Stimulated activated CD4-positive, alpha-beta T cell treated with anti-CD3 and anti-CD28 coated beads, TNF-alpha, amount 100 ng/mL, for 48 hours (primary cell): ENCODE data around the gene OR56B1.

Experiments used
- DNase-seq, 3 donors: peaks; one replicate each; pipeline ENCODE4 v3.0.0-alpha.2; 2020; ENCODE audit warnings: low read depth in 3 of 3

Gene OR56B1

GRCh38 chr11:5727691-5728090 is 8.6 kb upstream of the OR56B1 start:
- DNase-seq = no peak

DNA sequence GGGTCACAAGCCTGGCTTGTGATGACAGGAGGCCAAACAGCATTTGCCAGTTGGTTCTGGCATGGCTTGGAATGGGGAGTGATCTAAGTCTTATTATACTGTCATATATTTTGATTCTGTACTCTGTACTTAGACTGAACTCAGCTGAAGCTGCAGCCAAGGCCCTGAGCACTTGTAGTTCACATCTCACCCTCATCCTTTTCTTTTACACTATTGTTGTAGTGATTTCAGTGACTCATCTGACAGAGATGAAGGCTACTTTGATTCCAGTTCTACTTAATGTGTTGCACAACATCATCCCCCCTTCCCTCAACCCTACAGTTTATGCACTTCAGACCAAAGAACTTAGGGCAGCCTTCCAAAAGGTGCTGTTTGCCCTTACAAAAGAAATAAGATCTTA is 843 bp downstream of the OR56B1 start:
- DNase-seq = no peak

DNA sequence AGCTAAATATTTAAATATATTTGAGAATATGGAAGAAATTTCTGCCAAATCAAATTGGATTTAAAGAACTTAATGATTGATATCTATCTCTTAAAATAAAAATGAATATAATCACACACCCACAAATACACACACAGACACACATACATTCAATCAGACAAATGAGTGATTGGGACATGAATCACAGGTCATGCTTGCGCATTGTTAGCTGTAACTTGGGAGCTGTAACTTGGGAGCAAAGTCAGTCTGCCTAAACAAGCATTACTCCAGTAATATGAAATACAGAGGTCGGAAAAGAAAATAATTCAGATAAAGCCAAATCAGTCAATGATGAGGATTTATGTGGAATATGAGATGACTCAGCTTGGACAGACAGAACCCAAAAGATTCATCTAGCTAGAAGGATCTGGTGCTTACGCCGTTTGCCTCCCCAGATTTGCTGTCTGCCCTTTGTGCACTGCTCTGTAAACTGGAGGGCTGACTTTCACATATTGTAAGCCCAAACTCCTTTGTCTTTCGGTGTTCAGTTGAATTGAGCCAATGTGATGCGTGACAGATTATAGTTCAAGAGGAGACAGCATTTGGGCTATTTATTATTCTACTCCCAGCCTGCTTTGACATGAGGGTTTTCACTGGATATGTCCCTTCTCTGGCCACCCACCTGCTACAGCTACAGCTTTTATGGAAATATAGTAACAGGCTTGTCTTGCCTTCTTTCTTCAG is 1.6 kb downstream of the OR56B1 start:
- DNase-seq = no peak

DNA sequence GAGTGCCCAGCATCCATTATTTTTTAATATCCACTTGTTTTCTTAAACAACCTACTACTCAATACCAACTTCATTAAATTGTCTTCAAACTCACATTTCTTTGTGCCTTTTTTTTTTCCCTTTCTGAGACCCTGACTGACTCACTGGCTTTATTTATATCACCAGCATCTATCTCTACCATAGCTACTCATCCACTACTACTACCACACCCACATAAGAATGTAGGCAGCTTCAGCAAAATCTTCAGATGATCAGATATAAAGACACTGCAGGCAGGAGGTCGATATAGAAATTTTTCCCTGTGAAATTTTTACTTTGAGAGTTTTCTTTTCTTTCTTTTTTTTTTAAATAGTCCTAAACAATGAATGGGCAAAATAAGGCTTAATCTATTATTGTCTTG is 2.2 kb downstream of the OR56B1 start:
- no peak for DNase-seq

- DNase-seq = no peak
These were observed 10.4 kb downstream of the OR56B1 start for GRCh38 chr11:5746614-5747013.

DNA sequence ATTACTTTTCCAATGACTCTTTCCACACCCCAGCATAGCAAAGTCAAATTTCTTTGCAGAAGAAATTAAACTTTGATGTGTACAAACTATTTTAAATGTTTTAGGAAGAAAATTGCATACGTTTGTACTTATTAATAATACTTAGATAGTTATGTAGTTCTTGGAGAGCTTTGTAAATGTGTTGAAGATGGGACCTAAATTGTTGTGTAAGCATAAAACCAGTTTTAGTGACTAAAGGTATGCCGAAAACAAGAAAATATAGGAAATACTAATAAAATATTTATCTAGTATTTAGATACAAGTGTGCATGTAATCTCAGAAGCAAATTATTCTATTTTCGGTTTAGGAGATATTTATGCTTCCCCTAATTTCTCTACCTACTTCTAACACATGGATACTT is 13.6 kb downstream of the OR56B1 start:
- DNase-seq = no peak

- DNase-seq = no peak
These were observed 17.7 kb downstream of the OR56B1 start, which contains the start of gene OR52N4 for GRCh38 chr11:5753943-5754342. Gene OR52N4, plus strand, starts transcription at chr11:5754243. Its CDS starts 498 bp downstream, at chr11:5754741.

DNA sequence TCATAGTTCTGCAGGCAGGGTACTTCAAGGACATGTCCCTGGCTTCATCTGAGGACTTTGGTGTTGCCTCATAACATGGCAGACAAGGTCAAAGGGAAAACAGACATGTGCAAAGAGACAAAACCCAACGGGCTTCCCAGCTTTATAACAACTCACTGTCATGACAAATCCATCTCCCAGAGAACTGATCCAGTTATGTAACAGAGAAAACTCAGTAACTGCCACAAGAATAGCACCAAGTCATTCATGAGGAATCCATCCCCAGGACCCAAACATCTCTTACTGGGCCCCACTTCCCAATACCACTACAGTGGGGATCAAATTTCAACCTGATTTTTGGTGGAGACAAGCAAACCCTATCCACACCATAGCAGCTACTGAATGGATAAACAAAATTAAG is 30.8 kb downstream of the OR56B1 start:
- DNase-seq = no peak

DNA sequence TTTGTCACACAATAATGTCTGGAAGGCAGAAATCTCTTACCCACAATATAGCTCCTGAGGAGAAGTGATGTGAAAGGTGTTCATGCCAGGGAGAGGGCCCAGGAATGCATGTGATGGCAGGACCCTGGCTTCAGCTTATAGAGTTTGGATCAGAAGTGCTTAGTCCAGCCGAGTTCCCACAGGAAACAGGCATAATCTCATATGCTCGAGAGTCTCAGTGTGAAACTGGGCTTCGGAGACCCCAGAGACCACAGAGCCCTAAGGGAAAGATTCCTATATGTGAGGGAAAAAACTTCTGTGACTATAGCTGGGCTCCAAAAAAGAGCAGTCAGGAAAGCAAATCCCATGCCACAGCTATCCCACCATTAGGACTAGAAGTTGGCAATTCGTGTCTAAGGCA is 47.0 kb downstream of the OR56B1 start, which contains the start of gene OR52N5:
OR52N5 (minus strand) TSS at position 101 of the 400 bp plus-strand sequence. CDS start 4,721 bp downstream, outside the sequence.
- no peak for DNase-seq
